OCI-LY3 (cell line): ENCODE data around the gene GRM4.

Source experiments
- H2AFZ ChIP-seq: fragments of 200-600, 300-600 bp; shearing (Covaris generic); 2 replicates; pipeline ENCODE4 v1.6.0; 2014; ENCODE audit warnings: antibody characterized with exemption, low read depth, low read length
- H3K27ac ChIP-seq: fragments of 200-600, 300-600 bp; sonication (generic); 2 replicates; pipeline ENCODE4 v1.5.1; 2014; ENCODE audit warnings: mild to moderate bottlenecking, low read length, moderate library complexity, mixed read lengths
- H3K27me3 ChIP-seq: fragments of 200-600, 300-600 bp; sonication (generic); 2 replicates; pipeline ENCODE4 v1.6.1; 2014; ENCODE audit warnings: low read depth, low read length, mixed read lengths
- H3K36me3 ChIP-seq: fragments of 200-600, 300-600 bp; sonication (generic); replicated peaks from 2 replicates; pipeline ENCODE3; 2014; ENCODE audit warnings: low read depth, low read length, mixed read lengths
- H3K4me1 ChIP-seq: fragments of 300-600, 200-600 bp; sonication (generic); 2 replicates; pipeline ENCODE4 v1.6.1; 2014; ENCODE audit warnings: low read length, mixed read lengths
- H3K4me2 ChIP-seq: fragments of 200-600, 300-600 bp; sonication (generic); 2 replicates; pipeline ENCODE4 v1.6.1; 2014; ENCODE audit warnings: low read length, mixed read lengths
- H3K4me3 ChIP-seq: fragments of 300-600, 200-600 bp; sonication (generic); 2 replicates; pipeline ENCODE4 v1.5.1; 2014; ENCODE audit warnings: antibody characterized with exemption, mild to moderate bottlenecking, low read length, moderate library complexity
- H3K79me2 ChIP-seq: fragments of 300-600, 200-600 bp; shearing (Covaris generic); 2 replicates; pipeline ENCODE4 v1.6.1; 2014; ENCODE audit warnings: mild to moderate bottlenecking, low read length, mixed read lengths
- H3K9ac ChIP-seq: fragments of 300-600, 200-600 bp; shearing (Covaris generic); 2 replicates; pipeline ENCODE4 v1.6.0; 2014; ENCODE audit warnings: mild to moderate bottlenecking, low read length, moderate library complexity
- H3K9me3 ChIP-seq: fragments of 200-600, 300-600 bp; shearing (Covaris generic); 2 replicates; pipeline ENCODE4 v1.6.1; 2014; ENCODE audit warnings: low read length, mixed read lengths; ENCODE audit not compliant: insufficient read depth
- H4K20me1 ChIP-seq: fragments of 200-600, 300-600 bp; sonication (generic); 2 replicates; pipeline ENCODE4 v1.6.1; 2016; ENCODE audit warnings: low read length, mixed read lengths; ENCODE audit not compliant: insufficient read depth
- CTCF ChIP-seq: fragments of 200-600, 300-600 bp; sonication (generic); IDR thresholded peaks from 2 replicates; pipeline ENCODE4 v1.5.1; 2014; ENCODE audit warnings: antibody characterized with exemption, low read length, low read depth
- EZH2phosphoT487 ChIP-seq: fragments of 200-600 bp; shearing (Covaris generic); IDR thresholded peaks from 2 replicates; pipeline ENCODE4 v1.6.1; 2018; ENCODE audit warnings: antibody characterized with exemption, mixed run types, low read depth

GRM4 gene

GRCh38 chr6:34182751-34183531 lies 37.1 kb upstream of the GRM4 start:
- Histone ChIP-seq H3K4me3 (no peak overlapping the region), H3K4me2 (no peak overlapping the region; the same call in 1 of the 2 replicates), H3K9me3 (no peaks in the 10 kb centered on the region), H3K4me1 (peaks cover 7% of the 10 kb centered on the region), H3K27me3 (no peaks in the 10 kb centered on the region), H3K9ac (no peak overlapping the region), H3K36me3 (no peaks in the 10 kb centered on the region), H3K27ac (no peak overlapping the region), H4K20me1 (no peaks in the 10 kb centered on the region), H3K79me2 (no peaks in the 10 kb centered on the region), H2AFZ (peak overlapping the region; percentile 27; the same call in 1 of the 2 replicates)
- TF ChIP-seq EZH2phosphoT487 (no peak), CTCF (no peak)

DNA sequence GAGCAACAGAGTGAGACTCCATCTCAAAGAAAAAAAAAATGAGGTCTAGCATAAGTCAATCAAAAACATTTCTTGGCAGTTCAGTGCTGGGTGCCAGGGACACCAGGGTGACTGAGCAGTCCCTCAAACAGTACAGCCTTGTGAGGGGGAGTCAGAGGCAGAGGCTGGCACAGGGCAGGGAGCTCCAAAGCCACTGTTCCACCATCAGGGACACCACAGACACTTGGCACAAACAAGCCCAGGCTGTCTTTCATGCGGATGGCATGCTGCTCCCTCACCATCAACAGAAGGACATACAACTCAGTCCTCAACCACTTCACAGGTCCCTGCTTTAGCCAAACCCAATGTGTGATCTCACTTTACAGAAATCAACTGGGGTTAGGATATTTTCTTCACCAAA lies 36.0 kb upstream of the GRM4 start:
- Histone ChIP-seq H3K4me3 (no peak overlapping the region), H3K79me2 (no peaks in the 10 kb centered on the region), H4K20me1 (no peaks in the 10 kb centered on the region), H3K27me3 (no peaks in the 10 kb centered on the region), H3K9ac (no peak overlapping the region), H3K27ac (no peak overlapping the region), H2AFZ (no peak overlapping the region), H3K4me1 (peaks cover 7% of the 10 kb centered on the region), H3K4me2 (no peak overlapping the region), H3K36me3 (no peaks in the 10 kb centered on the region), H3K9me3 (no peaks in the 10 kb centered on the region)
- TF ChIP-seq EZH2phosphoT487: no peak
- TF ChIP-seq CTCF: no peak

DNA sequence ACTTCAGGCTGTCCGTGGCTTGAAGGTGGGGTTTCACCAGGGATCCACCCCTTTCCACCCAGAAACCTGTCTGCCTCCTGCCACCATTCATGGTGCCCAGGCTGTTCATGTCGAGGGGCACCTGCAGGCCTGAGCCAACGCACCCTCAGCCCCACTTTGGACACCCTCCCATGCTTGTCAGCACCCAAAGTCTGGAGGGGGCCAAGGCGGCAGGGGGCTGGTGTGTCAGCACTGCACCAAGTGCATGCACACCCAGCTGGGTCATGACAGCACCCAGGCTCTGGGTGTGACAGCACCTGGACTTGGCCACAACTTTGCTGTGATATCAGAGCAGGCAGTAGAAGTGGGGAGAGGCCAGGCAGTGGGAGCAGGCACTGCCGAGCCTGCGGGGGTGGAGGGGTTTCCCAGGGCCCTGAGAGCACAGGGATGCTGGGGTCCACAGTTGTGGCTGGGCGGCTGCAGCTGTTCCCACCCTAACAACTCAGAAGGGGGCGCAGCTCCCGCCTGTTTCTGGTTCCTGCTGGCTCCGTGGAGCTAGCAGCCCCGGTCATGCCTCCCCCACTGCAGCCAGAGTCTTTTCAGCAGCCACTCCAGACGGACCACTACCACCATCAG lies 33.3 kb upstream of the GRM4 start:
- no peak overlapping the region for H2AFZ ChIP-seq
- H3K4me3 ChIP-seq: no peak overlapping the region
- H3K4me1 ChIP-seq: peaks cover 7% of the 10 kb centered on the region
- no peak for TF ChIP-seq EZH2phosphoT487
- no peak for TF ChIP-seq CTCF
- no peaks in the 10 kb centered on the region for H3K36me3 ChIP-seq
- H3K9ac ChIP-seq: no peak overlapping the region
- H3K79me2 ChIP-seq: no peaks in the 10 kb centered on the region
- H4K20me1 ChIP-seq: no peaks in the 10 kb centered on the region
- H3K27me3 ChIP-seq: no peaks in the 10 kb centered on the region
- no peaks in the 10 kb centered on the region for H3K9me3 ChIP-seq
- no peak overlapping the region for H3K27ac ChIP-seq
- no peak overlapping the region for H3K4me2 ChIP-seq

DNA sequence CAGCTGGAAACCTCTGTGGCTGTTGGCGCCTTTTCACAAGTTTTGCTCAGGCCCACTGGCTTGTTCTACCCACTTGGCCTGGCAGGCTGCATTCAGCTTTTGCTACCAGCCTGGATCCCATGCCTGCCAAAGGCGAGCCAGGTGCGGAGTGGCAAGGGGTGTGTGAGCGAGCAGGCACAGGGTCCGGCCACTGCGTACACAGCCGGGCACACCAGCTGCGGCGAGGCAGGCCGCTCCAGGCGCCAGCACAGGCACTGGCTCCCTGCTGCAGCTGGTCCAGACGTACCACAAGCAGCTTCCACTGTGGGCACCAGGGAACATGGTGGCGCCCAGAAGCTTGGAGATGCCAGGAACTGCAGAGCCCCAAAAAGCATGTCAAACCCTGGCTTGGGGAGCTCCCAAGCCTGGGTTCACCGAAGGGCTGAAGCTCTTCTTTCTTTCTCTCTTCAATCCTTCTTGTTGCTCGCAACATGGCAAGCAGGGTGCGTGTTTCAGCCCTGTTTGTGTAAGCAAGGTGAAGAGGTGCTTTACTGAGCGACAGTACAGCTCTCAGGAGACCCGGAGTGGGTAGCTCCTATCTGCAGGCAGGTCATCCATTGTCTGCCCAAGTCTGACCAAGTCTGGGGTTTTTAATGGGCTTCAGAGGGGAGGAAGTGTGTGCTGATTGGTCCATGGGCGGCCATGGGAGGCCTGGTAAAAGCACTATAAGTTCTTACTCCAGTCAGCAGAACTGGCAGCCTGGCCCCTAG lies 32.6 kb upstream of the GRM4 start:
- Histone ChIP-seq H2AFZ (no peak overlapping the region), H3K36me3 (no peaks in the 10 kb centered on the region), H3K27me3 (no peaks in the 10 kb centered on the region), H3K79me2 (no peaks in the 10 kb centered on the region), H3K4me2 (no peak overlapping the region), H3K4me3 (no peak overlapping the region), H3K27ac (no peak overlapping the region), H3K9me3 (no peaks in the 10 kb centered on the region), H3K9ac (no peak overlapping the region), H4K20me1 (no peaks in the 10 kb centered on the region), H3K4me1 (peaks cover 7% of the 10 kb centered on the region)
- no peak for TF ChIP-seq EZH2phosphoT487
